Gastrocnemius medialis (tissue), 4 donors: ENCODE data around the gene ADAMTSL2. TPM values are rescaled to one million over a fixed set of nuclear protein-coding genes. Genes with fewer than 3 reads are reported as not detected.

Source experiments
- ATAC-seq, 2 donors: fragments of 150-250 bp; one replicate each; pipeline ENCODE4 v1.9.1; 2016
- DNase-seq, 2 donors: peaks; one replicate each; pipeline ENCODE4 v3.0.0-alpha.2; 2019
- H3K27ac ChIP-seq, 4 donors: fragments of 200-600 bp; sonication (generic); 1 replicate in 1 of 4; 2 replicates in 3 of 4; pipeline ENCODE4 v1.5.1; 2016 to 2018; ENCODE audit warnings: mild to moderate bottlenecking in 2 of 4, moderate library complexity in 1 of 4
- H3K27me3 ChIP-seq, 3 donors: fragments of 200-600 bp; sonication (generic) in 2 of 3; 1 replicate in 1 of 3; 2 replicates in 2 of 3; pipeline versions ENCODE4 v1.5.1 to v1.6.0; 2016 to 2019; ENCODE audit warnings: mild to moderate bottlenecking in 1 of 3, moderate library complexity in 1 of 3
- H3K36me3 ChIP-seq, 2 donors: fragments of 200-600 bp; sonication (generic) in 1 of 2; one replicate each; pipeline ENCODE4 v1.5.1; 2017 to 2018
- H3K4me1 ChIP-seq, 2 donors: fragments of 200-600 bp; sonication (generic) in 1 of 2; one replicate each; pipeline ENCODE4 v1.5.1; 2016 to 2017; ENCODE audit warnings: mild to moderate bottlenecking in 2 of 2
- H3K4me3 ChIP-seq, 4 donors: fragments of 200-600 bp; sonication (generic) in 3 of 4; 1 replicate in 1 of 4; 2 replicates in 3 of 4; pipeline ENCODE4 v1.5.1; 2016 to 2019; ENCODE audit warnings: mild to moderate bottlenecking in 2 of 4
- H3K9me3 ChIP-seq, 3 donors: fragments of 200-600 bp; sonication (generic) in 2 of 3; 1 replicate in 1 of 3; 2 replicates in 2 of 3; pipeline ENCODE4 v1.5.1; 2016 to 2019
- POLR2A ChIP-seq, 2 donors: fragments of 450-650 bp; IDR thresholded peaks; one replicate each; pipeline ENCODE4 v1.6.1; 2017; ENCODE audit warnings: antibody characterized with exemption in 2 of 2, mild to moderate bottlenecking in 2 of 2, moderate library complexity in 2 of 2
- in situ Hi-C, 4 donors: fragments of 200-750 bp; cut with MboI; loops; one replicate each; pipeline versions ENCODE4 v1.15.0 to v1.8.0; 2017; ENCODE audit warnings: low sequenced_read_pairs in 4 of 4
- intact Hi-C: fragments of 100-400 bp; cut with DNase I; formaldehyde crosslinking; loops from one replicate; pipeline ENCODE4 v1.15.1; 2023; ENCODE audit warnings: low total_unique reads
- total RNA-seq, 4 donors: library from RNA; depleted of rRNA; stranded (reverse); fragments of >200 nt; gene quantifications; one replicate each; pipeline versions ENCODE4 v1.1.0 to v1.2.3, GENCODE V29; 2016
- TF ChIP-seq, protein P1 (sequence below), 5 experiments: fragments of 450-650 bp in 3 of 5; fragments of 200-600 bp in 2 of 5; sonication (generic) in 2 of 5; IDR thresholded peaks in 4 of 5; conservative IDR thresholded peaks in 1 of 5; 1 replicate in 4 of 5; 2 replicates in 1 of 5; pipeline ENCODE4 v1.5.1; 2016 to 2019; ENCODE audit warnings: antibody characterized with exemption in 5 of 5, mild to moderate bottlenecking in 3 of 5, moderate library complexity in 3 of 5

ADAMTSL2 gene
- total RNA-seq, 4 donors from 2014 or later, result 0.10 to 1.8 (median 0.44) TPM

DNA sequence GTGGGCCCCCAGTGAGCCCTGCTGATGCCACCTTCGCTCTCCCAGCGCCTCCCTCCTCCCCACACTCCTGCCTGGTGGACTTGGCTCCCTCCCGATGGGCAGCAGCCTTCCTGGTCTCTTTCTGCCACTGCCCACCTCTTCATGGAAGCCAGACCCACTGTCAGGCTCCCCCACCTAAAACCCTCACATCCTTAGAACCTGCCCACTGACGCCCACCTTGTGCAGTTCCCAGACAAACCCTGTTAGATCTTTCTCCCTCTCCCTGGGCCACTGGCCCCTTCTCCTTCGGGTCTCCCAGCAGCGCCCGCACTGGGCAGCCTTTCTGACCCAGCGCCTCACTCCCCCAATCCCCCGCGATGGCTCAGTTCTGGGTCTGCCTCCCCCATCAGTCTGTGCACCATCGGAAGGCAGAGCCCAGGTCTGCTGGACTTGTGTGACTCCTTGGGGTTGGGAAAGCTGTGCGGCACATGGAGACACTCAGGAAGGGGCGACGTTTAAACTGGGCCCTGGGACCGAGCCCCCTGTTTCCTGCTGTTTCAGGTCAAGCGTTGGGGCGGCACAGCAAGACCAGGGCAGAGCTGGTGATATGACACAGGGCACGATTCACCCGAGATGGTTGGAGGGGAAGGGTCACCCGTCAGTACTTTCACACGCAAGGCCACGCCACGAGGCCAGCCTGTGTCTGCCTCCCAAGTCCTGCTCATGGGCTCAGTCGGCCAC lies 27.1 kb upstream of the ADAMTSL2 start:
- no peak overlapping the region for H3K4me3 ChIP-seq
- H3K4me1 ChIP-seq, result no peaks in the 10 kb centered on the region
- intact Hi-C loops, result no loop called here
- in situ Hi-C loops, result no loop called here
- DNase-seq, result no peak
- H3K27me3 ChIP-seq, result peaks cover 12 to 22% (median 13%) of the 10 kb centered on the region in 3 donors
- no peaks in the 10 kb centered on the region for H3K36me3 ChIP-seq
- H3K9me3 ChIP-seq, result peaks cover 0 to under 1% (median 0%) of the 10 kb centered on the region in 3 donors
- TF ChIP-seq POLR2A (IDR thresholded peaks at IDR 0.05), result no peak
- TF ChIP-seq, protein P1, sequence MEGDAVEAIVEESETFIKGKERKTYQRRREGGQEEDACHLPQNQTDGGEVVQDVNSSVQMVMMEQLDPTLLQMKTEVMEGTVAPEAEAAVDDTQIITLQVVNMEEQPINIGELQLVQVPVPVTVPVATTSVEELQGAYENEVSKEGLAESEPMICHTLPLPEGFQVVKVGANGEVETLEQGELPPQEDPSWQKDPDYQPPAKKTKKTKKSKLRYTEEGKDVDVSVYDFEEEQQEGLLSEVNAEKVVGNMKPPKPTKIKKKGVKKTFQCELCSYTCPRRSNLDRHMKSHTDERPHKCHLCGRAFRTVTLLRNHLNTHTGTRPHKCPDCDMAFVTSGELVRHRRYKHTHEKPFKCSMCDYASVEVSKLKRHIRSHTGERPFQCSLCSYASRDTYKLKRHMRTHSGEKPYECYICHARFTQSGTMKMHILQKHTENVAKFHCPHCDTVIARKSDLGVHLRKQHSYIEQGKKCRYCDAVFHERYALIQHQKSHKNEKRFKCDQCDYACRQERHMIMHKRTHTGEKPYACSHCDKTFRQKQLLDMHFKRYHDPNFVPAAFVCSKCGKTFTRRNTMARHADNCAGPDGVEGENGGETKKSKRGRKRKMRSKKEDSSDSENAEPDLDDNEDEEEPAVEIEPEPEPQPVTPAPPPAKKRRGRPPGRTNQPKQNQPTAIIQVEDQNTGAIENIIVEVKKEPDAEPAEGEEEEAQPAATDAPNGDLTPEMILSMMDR (IDR thresholded peaks at IDR 0.05 in 4 of 5, conservative IDR thresholded peaks at IDR 0.05 in 1 of 5), result no peak
- H3K27ac ChIP-seq, result no peak overlapping the region
- ATAC-seq, result no peak

DNA sequence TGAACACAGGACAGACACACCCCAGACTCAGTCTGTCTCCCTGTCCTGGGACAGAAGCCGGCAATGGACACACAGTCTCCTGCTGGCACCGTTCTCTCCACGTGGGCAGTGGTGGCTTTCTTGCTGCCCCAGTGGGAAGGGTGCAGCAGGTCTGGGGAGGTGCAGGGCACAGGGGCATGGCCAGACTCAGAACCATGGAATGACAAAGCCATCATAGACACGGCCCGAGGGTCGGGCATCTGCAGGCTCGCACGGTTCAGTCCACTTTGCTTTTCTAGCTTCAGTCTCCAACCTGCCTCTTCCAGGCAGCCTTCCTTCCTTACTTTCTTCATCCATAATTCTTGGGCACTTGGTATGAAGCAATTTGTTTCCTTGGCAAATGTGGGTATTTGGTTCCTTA lies 26.5 kb upstream of the ADAMTSL2 start:
- H3K9me3 ChIP-seq, result no peaks in the 10 kb centered on the region
- peaks cover 12 to 22% (median 13%) of the 10 kb centered on the region in 3 donors for H3K27me3 ChIP-seq
- ATAC-seq (no peak), DNase-seq (no peak)
- intact Hi-C loops (no loop called here), in situ Hi-C loops (no loop called here)
- H3K4me3 ChIP-seq, result no peak overlapping the region
- no peak overlapping the region for H3K27ac ChIP-seq
- no peaks in the 10 kb centered on the region for H3K36me3 ChIP-seq
- H3K4me1 ChIP-seq, result no peaks in the 10 kb centered on the region
- TF ChIP-seq, protein P1 (IDR thresholded peaks at IDR 0.05 in 4 of 5, conservative IDR thresholded peaks at IDR 0.05 in 1 of 5), result no peak

DNA sequence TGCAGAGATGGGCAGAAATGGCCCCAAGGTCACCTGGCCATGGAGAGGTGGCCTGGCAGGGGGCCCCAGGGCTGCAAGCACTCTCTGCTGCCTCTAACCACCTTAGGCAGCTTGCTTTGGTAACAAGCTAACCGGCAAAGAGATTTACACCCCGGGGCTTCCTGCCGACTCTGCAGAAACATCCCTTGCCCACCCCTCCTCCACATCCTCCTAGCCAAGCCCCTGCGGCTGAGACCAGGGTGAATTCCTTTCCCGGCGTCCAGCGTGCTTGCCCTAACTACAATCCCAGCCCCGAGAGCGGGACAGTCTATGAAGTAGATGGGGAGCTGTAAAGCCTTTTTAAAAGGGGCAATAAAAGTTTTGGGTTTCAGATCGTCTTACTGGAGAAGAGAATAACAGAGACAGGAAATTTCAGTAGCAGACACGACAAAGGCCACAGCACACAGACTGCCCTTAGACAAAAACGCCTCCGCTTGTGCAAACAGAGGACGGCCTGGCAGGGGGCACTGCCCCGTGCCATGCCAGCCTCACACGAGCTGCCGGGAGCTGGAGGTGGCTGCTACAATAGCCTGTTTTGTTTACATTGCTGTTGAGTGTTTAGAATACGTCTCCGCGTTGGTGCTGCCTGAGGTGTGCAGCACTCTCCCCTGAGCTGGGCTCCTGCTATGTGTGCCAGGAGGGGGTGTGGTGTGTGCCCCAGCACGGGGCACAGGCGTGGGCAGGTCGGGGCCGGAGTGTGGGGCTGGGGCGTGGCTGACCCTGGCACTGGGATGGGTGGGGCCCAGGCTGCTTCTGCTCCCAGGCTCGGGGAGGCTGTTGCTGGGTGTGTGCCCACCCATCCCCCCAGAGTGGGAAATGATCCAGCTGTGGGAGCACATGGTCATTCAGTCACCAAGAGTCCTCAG lies 25.1 kb upstream of the ADAMTSL2 start:
- no peak for TF ChIP-seq POLR2A (IDR thresholded peaks at IDR 0.05)
- TF ChIP-seq, protein P1 (IDR thresholded peaks at IDR 0.05 in 4 of 5, conservative IDR thresholded peaks at IDR 0.05 in 1 of 5), result no peak
- no peak for DNase-seq
- no peaks in the 10 kb centered on the region for H3K4me1 ChIP-seq
- intact Hi-C loops (no loop called here), in situ Hi-C loops (no loop called here)
- H3K27me3 ChIP-seq, result peaks cover 12 to 22% (median 13%) of the 10 kb centered on the region in 3 donors
- no peaks in the 10 kb centered on the region for H3K9me3 ChIP-seq
- no peaks in the 10 kb centered on the region for H3K36me3 ChIP-seq
- H3K4me3 ChIP-seq, result no peak overlapping the region
- H3K27ac ChIP-seq, result no peak overlapping the region
- no peak for ATAC-seq

DNA sequence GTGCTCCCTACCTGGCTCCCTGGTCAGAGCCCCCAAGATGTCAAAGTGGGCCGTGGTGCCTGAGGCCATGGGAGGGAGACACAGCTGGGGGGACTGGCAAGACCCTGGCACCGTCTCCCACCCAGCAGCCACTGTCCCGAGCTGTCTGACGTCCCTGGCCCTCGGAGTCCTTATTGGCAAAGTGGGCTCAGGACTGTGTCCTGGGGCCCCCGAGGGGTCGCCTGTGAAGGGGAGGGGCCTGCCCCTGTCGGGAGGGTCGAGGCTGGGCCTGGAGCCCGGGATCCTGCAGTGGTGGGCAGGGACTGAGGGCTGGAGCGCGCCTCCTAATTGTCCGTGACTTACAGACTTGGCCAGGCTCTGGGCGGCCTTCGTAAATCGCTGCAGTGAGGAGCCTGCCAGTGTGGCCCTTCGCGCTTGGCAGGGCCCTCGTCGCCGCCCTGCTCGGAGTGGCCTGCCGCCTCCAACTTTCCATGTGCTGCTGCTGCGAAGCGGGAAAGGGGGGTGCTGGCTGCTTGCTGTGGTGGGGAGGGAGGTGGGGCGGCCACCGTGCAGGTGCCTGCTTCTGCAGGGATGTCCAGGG lies 23.5 kb upstream of the ADAMTSL2 start:
- in situ Hi-C loops, result no loop called here
- ATAC-seq (no peak), DNase-seq (no peak)
- H3K36me3 ChIP-seq, result no peaks in the 10 kb centered on the region
- intact Hi-C loops, result no loop called here
- H3K27me3 ChIP-seq, result peaks cover 12 to 22% (median 13%) of the 10 kb centered on the region in 3 donors
- H3K9me3 ChIP-seq, result no peaks in the 10 kb centered on the region
- no peak overlapping the region for H3K27ac ChIP-seq
- TF ChIP-seq, protein P1 (IDR thresholded peaks at IDR 0.05 in 4 of 5, conservative IDR thresholded peaks at IDR 0.05 in 1 of 5), result no peak
- no peak for TF ChIP-seq POLR2A (IDR thresholded peaks at IDR 0.05)
- no peak overlapping the region for H3K4me3 ChIP-seq
- H3K4me1 ChIP-seq, result no peaks in the 10 kb centered on the region
